ENCODE data around the gene ZNF784. TPM values are rescaled to one million over a fixed set of nuclear protein-coding genes. Genes with fewer than 3 reads are reported as not detected.

ZNF784 gene
- total and polyA plus RNA-seq, 2 of the 13 experiments (the other 11 are each of a cell fraction or from before 2014, with no cell fraction given): 4.1 to 4.2 TPM

- TF ChIP-seq CREBL2 (CRISPR knock-in tag; IDR thresholded peaks at IDR 0.05; ENCODE audit: borderline replicate concordance) (no peak), ZNF788 (CRISPR knock-in tag; IDR thresholded peaks at IDR 0.05; ENCODE audit: borderline replicate concordance) (no peak), FOXA3 (CRISPR knock-in tag; IDR thresholded peaks at IDR 0.05) (peak; percentile 34; the same call in 1 of the 2 replicates), SAP130 (CRISPR knock-in tag; IDR thresholded peaks at IDR 0.05; ENCODE audit: low read depth) (no peak), HNF1B (CRISPR knock-in tag; IDR thresholded peaks at IDR 0.05) (0 out of 2 replicates have a peak, but pooled peaks have one; percentile 22), MIER3 (CRISPR knock-in tag; IDR thresholded peaks at IDR 0.05; ENCODE audit: borderline replicate concordance) (no peak), ZNF224 (CRISPR knock-in tag; IDR thresholded peaks at IDR 0.05) (no peak), ZNF142 (CRISPR knock-in tag; IDR thresholded peaks at IDR 0.05) (no peak), ZNF24 (IDR thresholded peaks at IDR 0.05) (no peak), IRF2 (CRISPR knock-in tag; IDR thresholded peaks at IDR 0.05) (no peak), ZNF766 (CRISPR knock-in tag; IDR thresholded peaks at IDR 0.05; ENCODE audit: borderline replicate concordance) (no peak), BORCS8-MEF2B (CRISPR knock-in tag; IDR thresholded peaks at IDR 0.05) (no peak), ERF (CRISPR knock-in tag; IDR thresholded peaks at IDR 0.05) (no peak), TMF1 (CRISPR knock-in tag; IDR thresholded peaks at IDR 0.05; ENCODE audit: low read depth) (no peak), MTERF4 (CRISPR knock-in tag; IDR thresholded peaks at IDR 0.05) (0 out of 2 replicates have a peak, but pooled peaks have one; percentile 24), FIP1L1 (IDR thresholded peaks at IDR 0.05; ENCODE audit: borderline replicate concordance, insufficient read depth, low read depth, low read length) (no peak)
Measured at GRCh38 chr19:55632463-55632834, 8.1 kb upstream of the ZNF784 start (continued).

Data from HepG2 (cell line).